ENCODE data around the gene RC3H1. TPM values are rescaled to one million over a fixed set of nuclear protein-coding genes. Genes with fewer than 3 reads are reported as not detected.
"Not testable (repeated sequence)": the region's sequence is repeated elsewhere in the genome, so short reads cannot be mapped to it uniquely, and the experiment has no call there.

The RC3H1 gene
- total and polyA plus RNA-seq, 9 of the 15 experiments (the other 6 are each of a cell fraction or from before 2014, with no cell fraction given), result 2.4 to 31.7 (median 12.4) TPM

GRCh38 chr1:174056609-174057008 lies 34.5 kb upstream of the RC3H1 start:
- H3K27me3 ChIP-seq (ENCODE audit: control insufficient read depth in 2 of 2, insufficient read depth in 2 of 2, low read length in 2 of 2); H4K20me1 ChIP-seq (replicated peaks; ENCODE audit: control insufficient read depth, insufficient read depth, low read length); H3K4me2 ChIP-seq (ENCODE audit: insufficient read depth, low read length); H3K4me1 ChIP-seq (replicated peaks in 1 of 2; ENCODE audit: control insufficient read depth in 2 of 2, insufficient read depth in 2 of 2, low read length in 2 of 2); H3K9me3 ChIP-seq (replicated peaks; ENCODE audit: control insufficient read depth, insufficient read depth, low read depth, low read length); ATAC-seq; BruUV-seq (replicated peaks); H3K36me3 ChIP-seq (ENCODE audit: control insufficient read depth, insufficient read depth, low read length); H3K4me3 ChIP-seq; CTCF ChIA-PET (ENCODE audit: low intra/inter-chr PET ratio); intact Hi-C loops (cut with micrococcal nuclease); H3K27ac ChIP-seq (ENCODE audit: extremely low read depth, low read depth, low read length); DNase-seq (ENCODE audit: extremely low read depth in 1 of 4, low spot score in 3 of 4); in situ Hi-C loops (cut with MboI); H3K9me1 ChIP-seq (ENCODE audit: control insufficient read depth, insufficient read depth, low read length); H2AFZ ChIP-seq (ENCODE audit: low read depth, low read length); H3K9ac ChIP-seq (ENCODE audit: insufficient read depth in 1 of 2, low read depth in 2 of 2, low read length in 2 of 2); H3K79me2 ChIP-seq (ENCODE audit: control insufficient read depth, insufficient read depth, low read length); FAIRE-seq: not testable (repeated sequence)
- POLR2A ChIA-PET, result interaction anchor here (0.6 to 1.7 kb wide), 5 partner anchors 8 to 392 kb away, joined by 3 to 5 read pairs (median 3); no protein-coding TSS in a partner anchor
- peak; percentile 67; the same call in 1 of the 2 replicates for TF ChIP-seq ZBTB33 (CRISPR knock-in tag; IDR thresholded peaks at IDR 0.05)
- WGBS (ENCODE audit: insufficient coverage, low coverage, missing lambda C conversion rate), result 78% methylated on average over 26 of the region's 28 CpGs

GRCh38 chr1:174055797-174056196 lies 33.6 kb upstream of the RC3H1 start:
- CTCF ChIA-PET (ENCODE audit: low intra/inter-chr PET ratio), result not testable (repeated sequence)

More at GRCh38 chr1:174055797-174056196, 33.6 kb upstream of the RC3H1 start:
- H3K79me2 ChIP-seq (ENCODE audit: control insufficient read depth, insufficient read depth, low read length); H3K9me1 ChIP-seq (ENCODE audit: control insufficient read depth, insufficient read depth, low read length); H4K20me1 ChIP-seq (replicated peaks; ENCODE audit: control insufficient read depth, insufficient read depth, low read length); H3K4me3 ChIP-seq; ATAC-seq; H3K4me2 ChIP-seq (ENCODE audit: insufficient read depth, low read length); H3K9me3 ChIP-seq (replicated peaks; ENCODE audit: control insufficient read depth, insufficient read depth, low read depth, low read length); BruUV-seq (replicated peaks); H3K9ac ChIP-seq (ENCODE audit: insufficient read depth in 1 of 2, low read depth in 2 of 2, low read length in 2 of 2); H3K4me1 ChIP-seq (replicated peaks in 1 of 2; ENCODE audit: control insufficient read depth in 2 of 2, insufficient read depth in 2 of 2, low read length in 2 of 2); intact Hi-C loops (cut with micrococcal nuclease); DNase-seq (ENCODE audit: extremely low read depth in 1 of 4, low spot score in 3 of 4); H3K36me3 ChIP-seq (ENCODE audit: control insufficient read depth, insufficient read depth, low read length); H3K27me3 ChIP-seq (ENCODE audit: control insufficient read depth in 2 of 2, insufficient read depth in 2 of 2, low read length in 2 of 2); FAIRE-seq; H3K27ac ChIP-seq (ENCODE audit: extremely low read depth, low read depth, low read length); H2AFZ ChIP-seq (ENCODE audit: low read depth, low read length); in situ Hi-C loops (cut with MboI): not testable (repeated sequence)
- 68% methylated on average over 5 of the region's 5 CpGs for WGBS (ENCODE audit: insufficient coverage, low coverage, missing lambda C conversion rate)
- POLR2A ChIA-PET, result interaction anchor here (1.3 to 1.7 kb wide), 2 partner anchors 9 kb away, joined by 3 to 5 read pairs; no protein-coding TSS in a partner anchor
- peak; percentile 74 for TF ChIP-seq NFYB (IDR thresholded peaks at IDR 0.05; ENCODE audit: extremely low read depth, insufficient read length)

Measured in K562 (cell line).